SK-N-SH (cell line): Measurements from ENCODE around the gene CACNA1F.

Experiments used
- SIN3A ChIP-seq: IDR thresholded peaks from 2 replicates; pipeline ENCODE4 v1.6.1; 2012; ENCODE audit warnings: low read depth, mild to moderate bottlenecking, low read length, moderate library complexity, borderline replicate concordance
- TF ChIP-seq, protein P1 (sequence below): fragments of 200-600 bp; sonication (generic); IDR thresholded peaks from 2 replicates; pipeline ENCODE4 v1.6.1; 2017; ENCODE audit warnings: antibody characterized with exemption, mild to moderate bottlenecking, moderate library complexity

DNA sequence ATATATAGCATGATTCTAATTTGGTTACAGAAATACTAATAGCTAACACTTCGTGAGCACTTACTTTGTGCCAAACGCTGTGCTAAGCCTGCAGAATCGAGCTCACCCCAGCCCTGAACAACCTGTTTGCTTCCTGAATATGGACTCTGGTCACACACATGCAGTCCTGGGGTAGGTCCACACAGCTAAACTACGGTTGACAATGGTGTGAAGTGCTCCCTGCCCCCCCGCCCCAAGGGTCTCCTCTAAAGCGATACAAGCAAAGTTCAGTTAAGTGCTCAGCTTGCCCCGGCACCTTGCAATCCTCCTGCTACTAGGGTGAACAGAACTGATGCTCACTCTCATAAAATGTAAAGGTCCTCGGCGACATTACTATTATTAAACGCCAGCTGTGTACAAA is 30.5 kb upstream of the CACNA1F start:
- TF ChIP-seq, protein P1, sequence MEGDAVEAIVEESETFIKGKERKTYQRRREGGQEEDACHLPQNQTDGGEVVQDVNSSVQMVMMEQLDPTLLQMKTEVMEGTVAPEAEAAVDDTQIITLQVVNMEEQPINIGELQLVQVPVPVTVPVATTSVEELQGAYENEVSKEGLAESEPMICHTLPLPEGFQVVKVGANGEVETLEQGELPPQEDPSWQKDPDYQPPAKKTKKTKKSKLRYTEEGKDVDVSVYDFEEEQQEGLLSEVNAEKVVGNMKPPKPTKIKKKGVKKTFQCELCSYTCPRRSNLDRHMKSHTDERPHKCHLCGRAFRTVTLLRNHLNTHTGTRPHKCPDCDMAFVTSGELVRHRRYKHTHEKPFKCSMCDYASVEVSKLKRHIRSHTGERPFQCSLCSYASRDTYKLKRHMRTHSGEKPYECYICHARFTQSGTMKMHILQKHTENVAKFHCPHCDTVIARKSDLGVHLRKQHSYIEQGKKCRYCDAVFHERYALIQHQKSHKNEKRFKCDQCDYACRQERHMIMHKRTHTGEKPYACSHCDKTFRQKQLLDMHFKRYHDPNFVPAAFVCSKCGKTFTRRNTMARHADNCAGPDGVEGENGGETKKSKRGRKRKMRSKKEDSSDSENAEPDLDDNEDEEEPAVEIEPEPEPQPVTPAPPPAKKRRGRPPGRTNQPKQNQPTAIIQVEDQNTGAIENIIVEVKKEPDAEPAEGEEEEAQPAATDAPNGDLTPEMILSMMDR, result no peak
- no peak for TF ChIP-seq SIN3A
